Caco-2 (cell line): ENCODE data around the gene DARS1. TPM values are rescaled to one million over a fixed set of nuclear protein-coding genes. Genes with fewer than 3 reads are reported as not detected.

Source experiments
- BruUV-seq: library from RNA; stranded (reverse); fragments of 400-500 nt; replicated peaks from 2 replicates; lab custom pipeline; 2021; lab: Mats Ljungman, UMichigan
- CTCF ChIA-PET: fragments of 300-600 bp; sonication (Branson Sonifier 250); formaldehyde crosslinking; loops from one replicate; lab custom pipeline; 2022; ENCODE audit warnings: antibody characterized with exemption; lab: Charles Lee
- POLR2A ChIA-PET: fragments of 300-600 bp; sonication (Branson Sonifier 250); formaldehyde crosslinking; loops from one replicate; lab custom pipeline; 2022; ENCODE audit warnings: antibody characterized with exemption; lab: Charles Lee
- DNase-seq, 2 experiments: peaks; one replicate each; pipeline versions ENCODE4 v3.0.0 to v3.0.0-alpha.2; 2020 to 2022
- H3K27me3 ChIP-seq: replicated peaks from 2 replicates; pipeline ENCODE4 v1.6.0; 2011; ENCODE audit warnings: low read length; ENCODE audit not compliant: control insufficient read depth, insufficient read depth
- H3K36me3 ChIP-seq: 2 replicates; pipeline ENCODE4 v1.5.1; 2011; ENCODE audit warnings: low read length; ENCODE audit not compliant: control insufficient read depth, insufficient read depth
- H3K4me1 ChIP-seq: fragments of 250-450 bp; sonication (Bioruptor Pico); 2 replicates; pipeline ENCODE4 v1.5.1; 2020; ENCODE audit warnings: mild to moderate bottlenecking
- H3K4me3 ChIP-seq: 2 replicates; pipeline ENCODE4 v1.5.1; 2011; ENCODE audit warnings: low read depth, mild to moderate bottlenecking, control low read depth, low read length
- H3K9me3 ChIP-seq: fragments of 250-450 bp; sonication (Bioruptor Pico); 2 replicates; pipeline ENCODE4 v1.5.1; 2020; ENCODE audit warnings: mild to moderate bottlenecking, moderate library complexity
- H3K27ac Mint-ChIP-seq: one replicate; pipeline ENCODE4 v1.8.0; 2022; ENCODE audit warnings: mixed read lengths; ENCODE audit not compliant: unreplicated experiment
- H3K27me3 Mint-ChIP-seq: one replicate; pipeline ENCODE4 v1.8.0; 2022; ENCODE audit warnings: mixed read lengths; ENCODE audit not compliant: insufficient read depth, unreplicated experiment
- H3K36me3 Mint-ChIP-seq: one replicate; pipeline ENCODE4 v1.8.0; 2022; ENCODE audit warnings: mild to moderate bottlenecking, mixed read lengths; ENCODE audit not compliant: insufficient read depth, unreplicated experiment
- H3K4me1 Mint-ChIP-seq: one replicate; pipeline ENCODE4 v1.8.0; 2022; ENCODE audit warnings: low read depth, mixed read lengths; ENCODE audit not compliant: unreplicated experiment
- H3K4me3 Mint-ChIP-seq: one replicate; pipeline ENCODE4 v1.8.0; 2022; ENCODE audit warnings: mild to moderate bottlenecking, moderate library complexity, mixed read lengths; ENCODE audit not compliant: unreplicated experiment
- H3K9me3 Mint-ChIP-seq: one replicate; pipeline ENCODE4 v1.8.0; 2022; ENCODE audit warnings: mixed read lengths; ENCODE audit not compliant: unreplicated experiment
- intact Hi-C: fragments of 100-400 bp; cut with micrococcal nuclease; formaldehyde crosslinking; loops from one replicate; pipeline ENCODE4 v1.10.0; 2022; ENCODE audit not compliant: unreplicated experiment
- total RNA-seq: library from RNA; stranded (reverse); gene quantifications from 2 replicates; pipeline ENCODE4 v1.2.3, GENCODE V29; 2022
- TF ChIP-seq, protein P1 (sequence below), 2 experiments: fragments of 200-600 bp in 1 of 2; IDR thresholded peaks; 1 replicate in 1 of 2; 2 replicates in 1 of 2; pipeline versions ENCODE4 v1.5.1 to v1.8.0; 2011 to 2022; ENCODE audit warnings: antibody characterized with exemption in 1 of 2, control low read depth in 1 of 2, inconsistent platforms in 1 of 2, low read depth in 1 of 2, low read length in 1 of 2, mild to moderate bottlenecking in 1 of 2, moderate library complexity in 1 of 2; ENCODE audit not compliant: insufficient read depth in 1 of 2, severe bottlenecking in 1 of 2, unreplicated experiment in 1 of 2

DARS1 gene
- total RNA-seq, 1 experiment from 2014 or later = 90.9 TPM

DNA sequence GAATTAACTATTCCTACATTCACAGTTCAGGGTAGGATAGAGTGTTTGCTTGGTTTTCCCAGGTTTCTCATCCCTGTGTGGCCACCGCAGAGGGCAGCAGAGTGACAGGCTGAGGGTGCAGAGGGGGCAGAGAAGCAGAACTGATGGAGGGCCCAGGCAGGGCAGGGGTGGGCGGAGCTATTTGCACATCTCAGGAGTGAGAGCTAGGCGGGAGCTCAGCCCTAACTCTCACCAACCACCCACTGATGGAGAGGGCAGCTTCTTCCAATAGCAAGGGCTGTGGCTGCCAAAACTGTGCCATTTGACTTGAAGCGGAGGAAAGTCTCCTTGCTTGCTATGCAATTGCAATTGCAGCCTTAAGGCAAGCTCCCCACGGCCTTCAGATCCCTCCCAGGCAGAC is 12.0 kb upstream of the DARS1 start:
- H3K27ac Mint-ChIP-seq = no peak overlapping the region
- DNase-seq = peak; percentile 39 to 55
- ChIA-PET POLR2A (interaction anchor here (1.2 kb wide), 1 partner anchor 12 kb away, joined by 5 read pairs; the partner anchor contains the start of gene DARS1), CTCF (no interaction called here)
- H3K4me3 Mint-ChIP-seq = no peak overlapping the region
- H3K27me3 Mint-ChIP-seq = no peaks in the 10 kb centered on the region
- intact Hi-C loops = loop anchor here (5.0 kb wide), 1 partner anchor 380 kb away; no protein-coding TSS in a partner anchor
- Histone ChIP-seq H3K9me3 (no peaks in the 10 kb centered on the region), H3K36me3 (no peaks in the 10 kb centered on the region), H3K4me3 (no peak overlapping the region), H3K27me3 (no peaks in the 10 kb centered on the region), H3K4me1 (no peaks in the 10 kb centered on the region)
- no peaks in the 10 kb centered on the region for H3K36me3 Mint-ChIP-seq
- no peaks in the 10 kb centered on the region for H3K4me1 Mint-ChIP-seq
- no peaks in the 10 kb centered on the region for H3K9me3 Mint-ChIP-seq
- BruUV-seq = no TSS peak
- TF ChIP-seq, protein P1, sequence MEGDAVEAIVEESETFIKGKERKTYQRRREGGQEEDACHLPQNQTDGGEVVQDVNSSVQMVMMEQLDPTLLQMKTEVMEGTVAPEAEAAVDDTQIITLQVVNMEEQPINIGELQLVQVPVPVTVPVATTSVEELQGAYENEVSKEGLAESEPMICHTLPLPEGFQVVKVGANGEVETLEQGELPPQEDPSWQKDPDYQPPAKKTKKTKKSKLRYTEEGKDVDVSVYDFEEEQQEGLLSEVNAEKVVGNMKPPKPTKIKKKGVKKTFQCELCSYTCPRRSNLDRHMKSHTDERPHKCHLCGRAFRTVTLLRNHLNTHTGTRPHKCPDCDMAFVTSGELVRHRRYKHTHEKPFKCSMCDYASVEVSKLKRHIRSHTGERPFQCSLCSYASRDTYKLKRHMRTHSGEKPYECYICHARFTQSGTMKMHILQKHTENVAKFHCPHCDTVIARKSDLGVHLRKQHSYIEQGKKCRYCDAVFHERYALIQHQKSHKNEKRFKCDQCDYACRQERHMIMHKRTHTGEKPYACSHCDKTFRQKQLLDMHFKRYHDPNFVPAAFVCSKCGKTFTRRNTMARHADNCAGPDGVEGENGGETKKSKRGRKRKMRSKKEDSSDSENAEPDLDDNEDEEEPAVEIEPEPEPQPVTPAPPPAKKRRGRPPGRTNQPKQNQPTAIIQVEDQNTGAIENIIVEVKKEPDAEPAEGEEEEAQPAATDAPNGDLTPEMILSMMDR (IDR thresholded peaks at IDR 0.05; ENCODE audit: insufficient read depth in 1 of 2, low read depth in 1 of 2, low read length in 1 of 2, severe bottlenecking in 1 of 2, unreplicated experiment in 1 of 2) = peak in 1 of 2 experiments; percentile 57

DNA sequence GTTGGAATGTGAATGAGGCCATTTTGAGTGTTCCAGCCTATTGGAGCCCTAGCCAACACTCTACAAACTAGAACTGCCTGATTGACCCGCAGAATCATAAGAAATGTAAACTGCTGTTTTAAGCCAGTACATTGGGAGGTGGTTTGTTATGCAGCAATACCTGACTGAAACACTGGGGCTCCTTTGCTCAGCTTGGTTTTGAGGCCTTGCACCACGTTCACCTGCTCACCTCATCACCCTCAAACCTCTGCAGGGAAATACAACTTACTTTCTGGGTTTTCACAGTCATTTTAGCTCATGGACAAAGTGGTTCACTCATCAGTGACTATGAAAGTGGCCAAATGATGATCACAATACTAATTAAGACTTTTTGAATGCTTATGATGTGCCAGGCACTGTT is 10.9 kb upstream of the DARS1 start:
- BruUV-seq = no TSS peak
- TF ChIP-seq, protein P1 (IDR thresholded peaks at IDR 0.05; ENCODE audit: insufficient read depth in 1 of 2, low read depth in 1 of 2, low read length in 1 of 2, severe bottlenecking in 1 of 2, unreplicated experiment in 1 of 2) = no peak
- Histone ChIP-seq H3K36me3 (no peaks in the 10 kb centered on the region), H3K4me1 (no peaks in the 10 kb centered on the region), H3K9me3 (no peaks in the 10 kb centered on the region), H3K27me3 (no peaks in the 10 kb centered on the region), H3K4me3 (no peak overlapping the region)
- CTCF ChIA-PET = interaction anchor here (0.7 kb wide), 1 partner anchor 426 kb away, joined by 3 read pairs; no protein-coding TSS in a partner anchor
- no peak for DNase-seq
- H3K27me3 Mint-ChIP-seq = no peaks in the 10 kb centered on the region
- no peaks in the 10 kb centered on the region for H3K9me3 Mint-ChIP-seq
- no peak overlapping the region for H3K27ac Mint-ChIP-seq
- no peaks in the 10 kb centered on the region for H3K4me1 Mint-ChIP-seq
- H3K4me3 Mint-ChIP-seq = no peak overlapping the region
- intact Hi-C loops = loop anchor here (5.0 kb wide), 1 partner anchor 381 kb away; no protein-coding TSS in a partner anchor
- POLR2A ChIA-PET = no interaction called here
- H3K36me3 Mint-ChIP-seq = no peaks in the 10 kb centered on the region

DNA sequence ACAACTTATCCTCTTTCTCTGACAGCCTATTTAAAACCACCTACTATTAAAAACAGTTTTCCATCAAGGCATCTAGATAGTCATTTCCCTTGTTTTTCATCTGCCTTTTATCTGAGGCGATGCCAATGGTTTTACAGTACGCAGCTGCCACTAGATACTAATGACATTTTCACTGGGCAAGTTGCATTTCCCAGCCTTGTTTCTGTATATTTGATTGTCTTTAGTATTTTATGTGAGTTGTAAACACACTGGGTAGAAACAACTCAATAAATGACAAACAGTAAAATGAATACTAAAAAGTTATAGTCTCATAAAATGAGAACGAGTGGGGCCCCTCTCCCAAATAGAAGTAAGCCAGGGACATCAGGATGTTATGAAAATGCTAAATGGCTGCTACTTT is 8.9 kb upstream of the DARS1 start:
- no TSS peak for BruUV-seq
- CTCF ChIA-PET = no interaction called here
- H3K9me3 ChIP-seq = no peaks in the 10 kb centered on the region

More for the DNA sequence above, 8.9 kb upstream of the DARS1 start:
- Histone ChIP-seq H3K4me1 (no peaks in the 10 kb centered on the region), H3K27me3 (no peaks in the 10 kb centered on the region), H3K4me3 (no peak overlapping the region), H3K36me3 (no peaks in the 10 kb centered on the region)
- no peaks in the 10 kb centered on the region for H3K27me3 Mint-ChIP-seq
- H3K36me3 Mint-ChIP-seq = no peaks in the 10 kb centered on the region
- no peak for DNase-seq
- H3K4me3 Mint-ChIP-seq = no peak overlapping the region
- no peaks in the 10 kb centered on the region for H3K9me3 Mint-ChIP-seq
- TF ChIP-seq, protein P1 (IDR thresholded peaks at IDR 0.05; ENCODE audit: insufficient read depth in 1 of 2, low read depth in 1 of 2, low read length in 1 of 2, severe bottlenecking in 1 of 2, unreplicated experiment in 1 of 2) = no peak
- no peak overlapping the region for H3K27ac Mint-ChIP-seq
- POLR2A ChIA-PET = no interaction called here
- intact Hi-C loops = no loop called here
- no peaks in the 10 kb centered on the region for H3K4me1 Mint-ChIP-seq
